GM12874 (cell line): ENCODE measurements around the gene CCN2.

ENCODE experiments used
- CTCF ChIP-seq: IDR thresholded peaks from 2 replicates; pipeline ENCODE4 v1.5.1; 2011; ENCODE audit warnings: low read depth, mild to moderate bottlenecking, control low read depth, low read length, moderate library complexity; ENCODE audit not compliant: insufficient read depth

The CCN2 gene

GRCh38 chr6:131989036-131989435, 37.9 kb upstream of the CCN2 start:
- TF ChIP-seq CTCF: no peak

- TF ChIP-seq CTCF: no peak
Observed at GRCh38 chr6:131982740-131983259, 31.6 kb upstream of the CCN2 start.

GRCh38 chr6:131981624-131981978, 30.4 kb upstream of the CCN2 start:
- no peak for TF ChIP-seq CTCF

- TF ChIP-seq CTCF: no peak
Observed at GRCh38 chr6:131980791-131981623, 29.8 kb upstream of the CCN2 start.

- no peak for TF ChIP-seq CTCF
Observed at GRCh38 chr6:131980338-131980790, 29.2 kb upstream of the CCN2 start.

GRCh38 chr6:131979515-131980337, 28.6 kb upstream of the CCN2 start:
- no peak for TF ChIP-seq CTCF

GRCh38 chr6:131978522-131978921, 27.4 kb upstream of the CCN2 start:
- no peak for TF ChIP-seq CTCF
